GM19351 (cell line): ENCODE measurements around the gene ME3.

Source experiments
- ATAC-seq: cut with Tn5 transposase; IDR thresholded peaks from one replicate; pipeline ENCODE4 v1.9.1; 2021; ENCODE audit warnings: mild to moderate bottlenecking, moderate library complexity; ENCODE audit not compliant: unreplicated experiment

The ME3 gene

GRCh38 chr11:86693518-86693917, 21.1 kb upstream of the ME3 start:
- ATAC-seq: no peak

- ATAC-seq: no peak
Observed at GRCh38 chr11:86692746-86693145, 20.3 kb upstream of the ME3 start.

- ATAC-seq: no peak
Observed at GRCh38 chr11:86692317-86692716, 19.9 kb upstream of the ME3 start.

- ATAC-seq: peak; percentile 92
Observed at GRCh38 chr11:86688398-86689179, 16.2 kb upstream of the ME3 start.

DNA sequence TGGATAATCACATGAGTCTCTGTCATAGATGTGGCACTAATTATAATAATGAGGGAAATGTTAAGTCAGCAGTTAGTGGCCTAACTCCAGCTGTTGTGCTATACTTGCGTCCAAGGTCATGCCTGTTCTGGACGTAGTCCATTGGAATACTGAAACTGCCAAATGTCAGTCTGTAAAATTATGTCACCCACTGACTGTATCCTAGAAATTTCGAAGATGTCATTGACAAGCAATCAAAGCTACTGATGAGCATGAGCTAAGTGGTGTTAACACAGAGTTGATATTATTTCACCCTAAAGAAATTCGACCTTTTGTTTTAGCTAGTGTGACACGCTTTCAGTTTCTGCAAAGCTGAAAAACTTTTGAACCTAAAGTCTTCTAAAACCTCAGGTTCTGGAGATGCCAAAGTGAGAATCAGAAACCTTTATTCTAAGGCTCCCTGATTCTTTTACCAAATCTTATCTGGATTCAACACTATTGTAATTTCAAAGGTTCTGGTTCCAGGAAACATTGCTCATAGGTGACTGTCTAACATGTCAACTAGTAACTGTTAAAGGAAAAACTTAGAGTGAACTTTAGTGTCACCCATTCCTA, 14.9 kb upstream of the ME3 start:
- ATAC-seq: no peak

- ATAC-seq: no peak
Observed at GRCh38 chr11:86686531-86686930, 14.1 kb upstream of the ME3 start.

DNA sequence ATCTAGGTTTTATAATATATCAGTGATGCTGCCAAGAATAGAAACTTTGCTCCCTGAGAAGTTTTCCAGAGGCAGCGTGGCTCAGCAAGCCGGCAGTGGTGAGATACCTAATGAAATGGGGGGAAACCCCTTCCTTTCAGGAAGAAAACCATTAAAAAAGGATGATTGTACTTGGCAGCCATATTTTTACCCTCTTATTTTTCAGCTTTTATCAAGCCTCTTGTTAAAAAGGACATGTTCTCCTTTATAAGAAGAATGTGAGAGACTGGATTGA, 9.0 kb upstream of the ME3 start:
- no peak for ATAC-seq

- no peak for ATAC-seq
Observed at GRCh38 chr11:86680716-86681482, 8.5 kb upstream of the ME3 start.

- no peak for ATAC-seq
Observed at GRCh38 chr11:86678823-86679222, 6.4 kb upstream of the ME3 start.

DNA sequence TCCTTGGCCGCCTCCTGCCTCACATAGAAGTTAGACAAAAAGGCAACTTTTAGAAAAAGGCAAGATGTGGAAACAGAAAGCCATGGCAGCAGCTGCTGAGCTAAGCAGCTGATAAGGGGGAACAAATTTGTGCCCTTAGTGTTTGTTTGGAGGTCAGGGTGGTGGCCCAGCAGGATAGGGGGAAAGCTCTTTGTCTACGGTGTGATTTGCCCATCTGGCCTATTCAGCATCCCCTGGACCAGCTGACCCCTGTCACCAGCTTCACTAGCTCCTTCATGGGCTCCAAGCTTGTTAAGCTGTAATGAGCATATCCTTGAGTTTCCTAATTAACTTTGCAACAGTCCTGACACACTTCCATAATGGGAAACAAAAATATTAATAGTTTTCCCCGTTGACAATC, 5.9 kb upstream of the ME3 start:
- no peak for ATAC-seq

- no peak for ATAC-seq
Observed at GRCh38 chr11:86676533-86677154, 4.2 kb upstream of the ME3 start.

DNA sequence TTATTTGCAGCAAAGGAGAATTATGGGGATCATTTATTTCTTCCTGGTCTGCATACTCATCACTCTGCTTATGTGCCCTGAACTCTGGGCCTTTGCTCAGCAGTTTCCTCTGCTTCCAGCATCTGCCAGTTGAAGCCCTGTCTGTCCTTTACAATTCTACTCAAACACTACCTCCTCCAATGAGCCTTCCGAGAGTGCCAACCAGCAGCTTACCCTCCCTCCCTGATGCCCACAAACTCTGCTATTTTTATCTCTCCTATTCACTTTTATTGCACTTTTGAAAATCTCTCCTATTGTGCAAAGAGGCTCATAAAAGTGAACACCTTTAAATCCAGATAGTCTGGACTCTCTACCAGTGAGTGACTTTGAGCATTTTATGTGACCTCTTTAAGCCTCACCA, 3.6 kb upstream of the ME3 start:
- ATAC-seq: no peak

- no peak for ATAC-seq
Observed at GRCh38 chr11:86675017-86675416, 2.6 kb upstream of the ME3 start.

DNA sequence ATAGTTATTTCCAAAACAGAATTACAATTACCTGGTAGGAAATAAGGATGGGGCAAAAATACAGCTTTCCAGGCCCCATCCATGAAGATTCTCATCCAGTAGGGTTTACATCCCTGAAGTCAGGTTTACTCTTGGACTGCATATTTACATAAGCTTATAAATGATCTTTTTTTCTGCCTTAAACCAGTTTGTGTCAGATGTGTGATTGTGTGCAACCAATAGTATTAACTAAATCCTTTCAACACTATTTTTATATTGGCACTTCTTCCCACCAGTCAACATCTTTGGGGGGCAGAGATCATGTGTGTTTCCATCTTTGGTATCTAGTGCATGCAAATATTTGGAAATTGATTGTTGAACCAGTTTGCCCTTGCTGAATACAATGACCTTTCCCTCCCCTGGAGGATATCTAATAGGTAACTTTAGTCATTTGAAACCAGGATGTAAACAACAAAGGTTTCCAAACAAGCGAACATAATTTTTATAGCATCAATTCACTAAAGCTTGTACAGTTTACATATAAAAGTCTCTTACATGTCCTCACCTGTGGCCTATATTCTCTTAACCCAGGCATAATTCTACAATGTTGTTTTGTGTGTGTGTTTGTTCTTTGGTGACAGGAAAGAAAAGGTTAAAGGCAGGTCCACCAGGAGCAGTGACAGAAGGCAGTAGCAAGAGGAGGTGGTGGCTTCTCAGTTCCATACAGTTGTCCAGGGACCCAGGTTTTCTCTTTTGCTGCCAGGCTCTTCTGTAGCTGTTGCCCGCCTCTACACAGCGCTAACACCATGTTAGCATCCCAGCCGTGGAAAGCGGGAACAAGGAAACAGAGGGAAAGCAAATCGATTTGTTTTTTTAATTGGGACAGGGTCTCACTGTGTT, 1.7 kb upstream of the ME3 start:
- ATAC-seq: no peak

- ATAC-seq: no peak
Observed at GRCh38 chr11:86673055-86673843, 833 bp upstream of the ME3 start.

GRCh38 chr11:86671531-86672006, 847 bp downstream of the ME3 start:
- ATAC-seq: peak; percentile 24

GRCh38 chr11:86670911-86671310, 1.5 kb downstream of the ME3 start:
- no peak for ATAC-seq

DNA sequence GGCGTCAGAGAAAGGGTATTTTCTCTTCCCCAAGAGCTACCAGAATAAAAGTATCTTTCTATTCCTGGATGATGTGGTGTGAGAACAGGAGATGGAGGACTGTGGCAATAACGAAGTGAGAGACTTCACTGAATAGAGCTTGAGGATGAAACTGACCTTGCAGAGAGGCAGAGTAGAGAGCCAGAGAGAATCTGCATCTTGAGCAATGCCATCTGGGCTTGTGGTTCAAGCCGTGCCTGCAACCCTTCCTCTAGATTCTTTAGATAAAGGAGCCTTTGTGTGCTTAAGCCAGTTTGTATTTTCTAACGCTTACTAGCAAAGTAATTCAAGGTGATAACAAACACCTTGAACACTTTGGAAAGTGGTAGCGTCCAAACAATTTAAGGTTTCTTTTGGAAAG, 2.2 kb downstream of the ME3 start:
- ATAC-seq: no peak

DNA sequence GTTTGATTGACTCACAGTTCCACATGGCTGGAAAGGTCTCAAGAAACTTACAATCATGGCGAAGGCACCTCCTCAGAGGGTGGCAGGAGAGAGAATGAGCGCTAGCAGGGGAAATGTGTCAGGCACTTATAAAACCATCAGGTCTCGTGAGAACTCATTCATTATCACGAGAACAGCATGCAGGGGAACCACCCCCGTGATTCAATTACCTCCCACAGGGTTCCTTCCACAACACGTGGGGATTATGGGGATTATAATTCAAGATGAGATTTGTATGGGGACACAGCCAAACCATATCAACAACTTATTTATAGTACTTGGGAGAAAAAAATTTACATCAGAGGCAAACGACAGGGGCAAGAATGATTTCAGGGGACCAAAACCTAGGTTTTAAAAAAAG, 3.0 kb downstream of the ME3 start:
- ATAC-seq: no peak

DNA sequence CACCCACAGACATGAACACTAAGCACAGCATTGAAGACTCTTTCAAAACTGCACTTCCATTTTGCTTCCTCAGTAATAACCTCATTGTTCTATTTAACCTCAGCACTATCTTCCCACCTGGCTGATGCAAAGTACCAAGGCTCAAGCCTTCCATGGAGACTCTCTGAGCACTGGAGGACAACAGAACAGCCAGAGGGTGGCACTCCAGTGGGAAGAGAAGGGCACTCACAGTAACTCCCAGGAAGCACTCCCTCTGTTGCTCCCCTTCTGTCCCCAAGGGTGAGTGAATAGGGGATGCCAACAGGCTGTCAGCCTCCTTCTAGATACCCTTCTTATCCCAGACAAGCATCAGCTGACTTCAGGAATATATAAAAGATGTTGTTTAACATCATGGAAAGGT, 3.5 kb downstream of the ME3 start:
- ATAC-seq: no peak
